Endothelial cell of umbilical vein (primary cell): Measurements from ENCODE around the gene NT5DC1. TPM values are rescaled to one million over a fixed set of nuclear protein-coding genes. Genes with fewer than 3 reads are reported as not detected.

Source experiments
- BruUV-seq: library from RNA; stranded (reverse); fragments of 400-500 nt; replicated peaks from 2 replicates; lab custom pipeline; 2021; lab: Mats Ljungman, UMichigan
- CTCF ChIA-PET: fragments of 300-600, 350-600 bp; sonication (Branson Sonifier 250); formaldehyde crosslinking; loops from one replicate; lab custom pipeline; 2021; ENCODE audit warnings: antibody characterized with exemption, inconsistent platforms; lab: Charles Lee
- POLR2A ChIA-PET: fragments of 300-600, 350-600 bp; sonication (Branson Sonifier 250); formaldehyde crosslinking; loops from one replicate; lab custom pipeline; 2021; ENCODE audit warnings: antibody characterized with exemption, inconsistent platforms; lab: Charles Lee
- DNase-seq: peaks from one replicate; pipeline ENCODE4 v3.0.0-alpha.2; 2011; ENCODE audit warnings: low read depth, low spot score
- FAIRE-seq: peaks from 2 replicates; lab custom pipeline; 2011; peaks lifted over from hg19 to GRCh38; lab: Jason Lieb, UNC
- H2AFZ ChIP-seq: 2 replicates; pipeline ENCODE4 v1.6.0; 2012; ENCODE audit warnings: low read depth, low read length, control low read depth, inconsistent platforms
- H3K27ac ChIP-seq: 2 replicates; pipeline ENCODE4 v1.5.1; 2011; ENCODE audit warnings: low read depth, mild to moderate bottlenecking, control low read depth, low read length, moderate library complexity; ENCODE audit not compliant: insufficient read depth
- H3K27me3 ChIP-seq, 2 experiments: 2 replicates each; pipeline versions ENCODE4 v1.6.0 to v1.6.1; 2011; ENCODE audit warnings: low read length in 2 of 2, mixed read lengths in 1 of 2; ENCODE audit not compliant: control insufficient read depth in 2 of 2, insufficient read depth in 2 of 2
- H3K36me3 ChIP-seq, 2 experiments: 2 replicates in 1 of 2; 3 replicates in 1 of 2; pipeline ENCODE4 v1.5.1; 2011; ENCODE audit warnings: low read length in 2 of 2, mild to moderate bottlenecking in 1 of 2, moderate library complexity in 1 of 2; ENCODE audit not compliant: control insufficient read depth in 2 of 2, insufficient read depth in 2 of 2; ENCODE audit errors: extremely low read depth in 1 of 2
- H3K4me1 ChIP-seq: 3 replicates; pipeline ENCODE4 v1.5.1; 2011; ENCODE audit warnings: mild to moderate bottlenecking, low read length; ENCODE audit not compliant: control insufficient read depth, insufficient read depth; ENCODE audit errors: extremely low read depth
- H3K4me2 ChIP-seq: 2 replicates; pipeline ENCODE4 v1.6.1; 2011; ENCODE audit warnings: low read length, control low read depth, mixed read lengths; ENCODE audit not compliant: insufficient read depth
- H3K4me3 ChIP-seq, 3 experiments: fragments of 200-600 bp in 1 of 3; sonication (generic), shearing (Covaris generic) in 1 of 3; replicated peaks in 1 of 3; 2 replicates each; pipeline ENCODE4 v1.5.1; 2011 to 2016; ENCODE audit warnings: control low read depth in 3 of 3, low read length in 3 of 3, mild to moderate bottlenecking in 2 of 3, inconsistent platforms in 1 of 3, low read depth in 1 of 3, moderate library complexity in 1 of 3; ENCODE audit not compliant: insufficient read depth in 1 of 3
- H3K79me2 ChIP-seq: 2 replicates; pipeline ENCODE4 v1.6.0; 2012; ENCODE audit warnings: low read length, inconsistent platforms; ENCODE audit not compliant: control insufficient read depth, insufficient read depth
- H3K9ac ChIP-seq: replicated peaks from 2 replicates; pipeline ENCODE3; 2011; ENCODE audit warnings: low read length, control low read depth; ENCODE audit not compliant: insufficient read depth; ENCODE audit errors: extremely low read depth
- H3K9me1 ChIP-seq: replicated peaks from 3 replicates; pipeline ENCODE4 v1.6.0; 2011; ENCODE audit warnings: mild to moderate bottlenecking, low read length; ENCODE audit not compliant: control insufficient read depth, insufficient read depth; ENCODE audit errors: extremely low read depth
- H3K9me3 ChIP-seq: replicated peaks from 2 replicates; pipeline ENCODE4 v1.5.1; 2012; ENCODE audit warnings: low read length, inconsistent platforms; ENCODE audit not compliant: control insufficient read depth, insufficient read depth
- H4K20me1 ChIP-seq: replicated peaks from 2 replicates; pipeline ENCODE3; 2011; ENCODE audit warnings: mild to moderate bottlenecking, low read length; ENCODE audit not compliant: control insufficient read depth, insufficient read depth; ENCODE audit errors: extremely low read depth
- EZH2 ChIP-seq: IDR thresholded peaks from 2 replicates; pipeline ENCODE4 v1.6.1; 2012; ENCODE audit warnings: borderline replicate concordance, low read depth, mild to moderate bottlenecking, moderate library complexity, low read length, inconsistent platforms; ENCODE audit not compliant: severe bottlenecking
- FOS ChIP-seq: IDR thresholded peaks from 2 replicates; pipeline ENCODE4 v1.6.1; 2011; ENCODE audit warnings: mild to moderate bottlenecking, low read length, moderate library complexity, borderline replicate concordance; ENCODE audit not compliant: insufficient read depth
- GATA2 ChIP-seq: IDR thresholded peaks from 2 replicates; pipeline ENCODE4 v1.7.0; 2011; ENCODE audit warnings: low read depth, mild to moderate bottlenecking, moderate library complexity, mixed read lengths, low read length; ENCODE audit not compliant: insufficient read length, insufficient read depth
- JUN ChIP-seq: IDR thresholded peaks from 2 replicates; pipeline ENCODE4 v1.6.1; 2011; ENCODE audit warnings: borderline replicate concordance, low read depth; ENCODE audit not compliant: insufficient read length, insufficient read depth
- MAX ChIP-seq: IDR thresholded peaks from 2 replicates; pipeline ENCODE4 v1.6.1; 2011; ENCODE audit not compliant: insufficient read depth, insufficient read length
- MYC ChIP-seq: IDR thresholded peaks from one replicate; pipeline ENCODE4 v1.6.1; 2011; ENCODE audit warnings: mild to moderate bottlenecking, low read depth, low read length
- POLR2A ChIP-seq: IDR thresholded peaks from 2 replicates; pipeline ENCODE4 v1.6.1; 2012; ENCODE audit warnings: low read depth, mild to moderate bottlenecking, control low read depth, low read length
- POLR2AphosphoS5 ChIP-seq: IDR thresholded peaks from 2 replicates; pipeline ENCODE4 v1.6.1; 2012; ENCODE audit warnings: low read depth, mild to moderate bottlenecking, control low read depth, low read length, moderate library complexity; ENCODE audit not compliant: insufficient read depth
- dilution Hi-C: fragments of 300-500 bp; cut with MboI; formaldehyde crosslinking; loops from one replicate; pipeline ENCODE4 v1.15.0; 2019; ENCODE audit warnings: low sequenced_read_pairs; ENCODE audit not compliant: extremely low pct_ligation_motif_present
- intact Hi-C: fragments of 100-400 bp; cut with micrococcal nuclease; formaldehyde crosslinking; loops from one replicate; pipeline ENCODE4 v1.10.0; 2022
- polyA plus RNA-seq, 4 experiments: library from polyadenylated mRNA; depleted of rRNA in 3 of 4; stranded (reverse) in 3 of 4; unstranded in 1 of 4; fragments of >200 nt; gene quantifications; 2 replicates each; pipeline versions ENCODE4 v1.2.1 to v1.2.3, GENCODE V29; 2011 to 2012; ENCODE audit warnings: missing spikeins in 1 of 4
- total RNA-seq: library from RNA; stranded (reverse); gene quantifications from 2 replicates; pipeline ENCODE4 v1.2.3, GENCODE V29; 2021
- TF ChIP-seq, protein P1 (sequence below), 2 donors: IDR thresholded peaks; 1 replicate in 1 of 2; 2 replicates in 1 of 2; pipeline ENCODE4 v1.5.1; 2011; ENCODE audit warnings: low read length in 2 of 2, mild to moderate bottlenecking in 2 of 2, moderate library complexity in 2 of 2, control low read depth in 1 of 2, inconsistent platforms in 1 of 2, low read depth in 1 of 2; ENCODE audit not compliant: insufficient read depth in 1 of 2; ENCODE audit errors: extremely low read depth in 1 of 2

NT5DC1 gene
- total and polyA plus RNA-seq, 2 donors (not counting 3 experiments of a cell fraction or from before 2014, with no cell fraction given), result 11.3 to 24.3 TPM

- H3K4me2 ChIP-seq, result no peak overlapping the region
- intact Hi-C loops, result no loop called here
- TF ChIP-seq POLR2A (no peak), POLR2AphosphoS5 (no peak), FOS (no peak), EZH2 (no peak)
- CTCF ChIA-PET, result interaction anchor here (1.3 kb wide), 1 partner anchor 14 kb away, joined by 3 read pairs; no protein-coding TSS in a partner anchor
- no peak overlapping the region for H3K4me3 ChIP-seq
- DNase-seq (peak; percentile 13), FAIRE-seq (peak; percentile 43)
- no peak overlapping the region for H3K27ac ChIP-seq
- no peaks in the 10 kb centered on the region for H3K4me1 ChIP-seq
- no peaks in the 10 kb centered on the region for H3K9me3 ChIP-seq
- no peak overlapping the region for H3K9ac ChIP-seq
- no peaks in the 10 kb centered on the region for H3K9me1 ChIP-seq
- no peak overlapping the region for H2AFZ ChIP-seq
- no peaks in the 10 kb centered on the region for H3K79me2 ChIP-seq
- H3K36me3 ChIP-seq, result no peaks in the 10 kb centered on the region
- H4K20me1 ChIP-seq, result no peaks in the 10 kb centered on the region
- dilution Hi-C loops, result no loop called here
- POLR2A ChIA-PET, result no interaction called here
- no TSS peak for BruUV-seq
- H3K27me3 ChIP-seq, result peaks cover 0 to 2% of the 10 kb centered on the region in 2 experiments
Observed at GRCh38 chr6:116072368-116072767, 28.3 kb upstream of the NT5DC1 start.

DNA sequence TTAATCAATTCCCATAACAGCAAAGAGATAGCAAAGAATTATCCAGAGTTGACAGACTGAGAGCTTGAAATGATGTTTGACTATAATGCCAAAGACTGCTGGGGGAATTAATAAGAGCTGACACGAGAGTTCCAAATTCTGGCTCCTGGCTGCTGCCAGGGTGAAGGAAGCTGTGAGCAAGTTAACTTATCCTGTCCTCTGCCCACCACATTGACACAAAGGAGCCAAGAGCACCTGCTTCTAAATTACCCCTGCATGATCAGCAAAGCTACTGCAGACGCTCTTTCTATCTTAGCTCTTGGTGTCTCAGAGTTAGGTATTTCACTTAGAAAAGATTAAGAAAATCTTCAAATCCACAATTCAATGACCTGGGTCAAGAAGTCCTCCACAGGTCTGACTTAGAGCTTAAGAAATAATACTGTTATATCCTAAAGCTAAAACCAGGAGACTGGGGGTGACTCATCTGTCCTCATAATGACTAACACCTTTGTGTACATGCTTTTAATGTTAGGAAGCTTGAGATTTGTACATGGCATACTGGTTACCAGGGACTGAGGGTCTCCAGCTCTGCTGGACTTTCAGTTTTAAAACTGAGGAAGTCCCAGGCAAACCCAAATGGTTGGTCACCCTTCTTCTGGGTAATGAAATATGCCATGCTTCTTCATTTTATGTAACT is 26.8 kb upstream of the NT5DC1 start:
- no peak overlapping the region for H3K4me2 ChIP-seq
- dilution Hi-C loops (no loop called here), intact Hi-C loops (no loop called here)
- no peaks in the 10 kb centered on the region for H3K4me1 ChIP-seq
- FAIRE-seq (peak; percentile 67), DNase-seq (peak; percentile 20)
- BruUV-seq, result no TSS peak
- POLR2A ChIA-PET, result interaction anchor here (0.8 kb wide), 1 partner anchor 13 kb away, joined by 3 read pairs; the partner anchor contains the start of gene FRK
- no peak for TF ChIP-seq GATA2
- no peak for TF ChIP-seq POLR2AphosphoS5
- TF ChIP-seq MAX, result no peak
- TF ChIP-seq, protein P1, sequence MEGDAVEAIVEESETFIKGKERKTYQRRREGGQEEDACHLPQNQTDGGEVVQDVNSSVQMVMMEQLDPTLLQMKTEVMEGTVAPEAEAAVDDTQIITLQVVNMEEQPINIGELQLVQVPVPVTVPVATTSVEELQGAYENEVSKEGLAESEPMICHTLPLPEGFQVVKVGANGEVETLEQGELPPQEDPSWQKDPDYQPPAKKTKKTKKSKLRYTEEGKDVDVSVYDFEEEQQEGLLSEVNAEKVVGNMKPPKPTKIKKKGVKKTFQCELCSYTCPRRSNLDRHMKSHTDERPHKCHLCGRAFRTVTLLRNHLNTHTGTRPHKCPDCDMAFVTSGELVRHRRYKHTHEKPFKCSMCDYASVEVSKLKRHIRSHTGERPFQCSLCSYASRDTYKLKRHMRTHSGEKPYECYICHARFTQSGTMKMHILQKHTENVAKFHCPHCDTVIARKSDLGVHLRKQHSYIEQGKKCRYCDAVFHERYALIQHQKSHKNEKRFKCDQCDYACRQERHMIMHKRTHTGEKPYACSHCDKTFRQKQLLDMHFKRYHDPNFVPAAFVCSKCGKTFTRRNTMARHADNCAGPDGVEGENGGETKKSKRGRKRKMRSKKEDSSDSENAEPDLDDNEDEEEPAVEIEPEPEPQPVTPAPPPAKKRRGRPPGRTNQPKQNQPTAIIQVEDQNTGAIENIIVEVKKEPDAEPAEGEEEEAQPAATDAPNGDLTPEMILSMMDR (IDR thresholded peaks at IDR 0.05; ENCODE audit: extremely low read depth in 1 of 2, insufficient read depth in 1 of 2, low read depth in 1 of 2, low read length in 2 of 2), result no peak
- no peak for TF ChIP-seq MYC
- TF ChIP-seq EZH2, result no peak
- TF ChIP-seq POLR2A, result no peak
- TF ChIP-seq JUN, result peak; percentile 53
- peak; percentile 83 for TF ChIP-seq FOS
- H3K4me3 ChIP-seq, result no peak overlapping the region
- H3K27me3 ChIP-seq, result no peaks in the 10 kb centered on the region
- no peaks in the 10 kb centered on the region for H4K20me1 ChIP-seq
- CTCF ChIA-PET, result interaction anchor here (0.8 to 1.4 kb wide), 5 partner anchors 11 to 63 kb away, joined by 3 to 10 read pairs (median 4); partner anchors contain the start of gene FRK
- H3K36me3 ChIP-seq, result no peaks in the 10 kb centered on the region
- H3K27ac ChIP-seq, result no peak overlapping the region
- H3K9me1 ChIP-seq, result no peaks in the 10 kb centered on the region
- H3K9ac ChIP-seq, result no peak overlapping the region
- no peaks in the 10 kb centered on the region for H3K79me2 ChIP-seq
- H2AFZ ChIP-seq, result no peak overlapping the region
- no peaks in the 10 kb centered on the region for H3K9me3 ChIP-seq
